NCI-H1048 (cell line): ENCODE results near the gene FGD3.
A peak's percentile ranks its signal among the peaks of the same experiment; 100 is the strongest.
"Not testable (repeated sequence)": the region's sequence is repeated elsewhere in the genome, so short reads cannot be mapped to it uniquely, and the experiment has no call there.

Experiments
- DNase-seq: peaks from one replicate; lab custom pipeline; 2025; lab: John Stamatoyannopoulos, UW

Gene FGD3, protein sequence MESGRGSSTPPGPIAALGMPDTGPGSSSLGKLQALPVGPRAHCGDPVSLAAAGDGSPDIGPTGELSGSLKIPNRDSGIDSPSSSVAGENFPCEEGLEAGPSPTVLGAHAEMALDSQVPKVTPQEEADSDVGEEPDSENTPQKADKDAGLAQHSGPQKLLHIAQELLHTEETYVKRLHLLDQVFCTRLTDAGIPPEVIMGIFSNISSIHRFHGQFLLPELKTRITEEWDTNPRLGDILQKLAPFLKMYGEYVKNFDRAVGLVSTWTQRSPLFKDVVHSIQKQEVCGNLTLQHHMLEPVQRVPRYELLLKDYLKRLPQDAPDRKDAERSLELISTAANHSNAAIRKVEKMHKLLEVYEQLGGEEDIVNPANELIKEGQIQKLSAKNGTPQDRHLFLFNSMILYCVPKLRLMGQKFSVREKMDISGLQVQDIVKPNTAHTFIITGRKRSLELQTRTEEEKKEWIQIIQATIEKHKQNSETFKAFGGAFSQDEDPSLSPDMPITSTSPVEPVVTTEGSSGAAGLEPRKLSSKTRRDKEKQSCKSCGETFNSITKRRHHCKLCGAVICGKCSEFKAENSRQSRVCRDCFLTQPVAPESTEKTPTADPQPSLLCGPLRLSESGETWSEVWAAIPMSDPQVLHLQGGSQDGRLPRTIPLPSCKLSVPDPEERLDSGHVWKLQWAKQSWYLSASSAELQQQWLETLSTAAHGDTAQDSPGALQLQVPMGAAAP

DNA sequence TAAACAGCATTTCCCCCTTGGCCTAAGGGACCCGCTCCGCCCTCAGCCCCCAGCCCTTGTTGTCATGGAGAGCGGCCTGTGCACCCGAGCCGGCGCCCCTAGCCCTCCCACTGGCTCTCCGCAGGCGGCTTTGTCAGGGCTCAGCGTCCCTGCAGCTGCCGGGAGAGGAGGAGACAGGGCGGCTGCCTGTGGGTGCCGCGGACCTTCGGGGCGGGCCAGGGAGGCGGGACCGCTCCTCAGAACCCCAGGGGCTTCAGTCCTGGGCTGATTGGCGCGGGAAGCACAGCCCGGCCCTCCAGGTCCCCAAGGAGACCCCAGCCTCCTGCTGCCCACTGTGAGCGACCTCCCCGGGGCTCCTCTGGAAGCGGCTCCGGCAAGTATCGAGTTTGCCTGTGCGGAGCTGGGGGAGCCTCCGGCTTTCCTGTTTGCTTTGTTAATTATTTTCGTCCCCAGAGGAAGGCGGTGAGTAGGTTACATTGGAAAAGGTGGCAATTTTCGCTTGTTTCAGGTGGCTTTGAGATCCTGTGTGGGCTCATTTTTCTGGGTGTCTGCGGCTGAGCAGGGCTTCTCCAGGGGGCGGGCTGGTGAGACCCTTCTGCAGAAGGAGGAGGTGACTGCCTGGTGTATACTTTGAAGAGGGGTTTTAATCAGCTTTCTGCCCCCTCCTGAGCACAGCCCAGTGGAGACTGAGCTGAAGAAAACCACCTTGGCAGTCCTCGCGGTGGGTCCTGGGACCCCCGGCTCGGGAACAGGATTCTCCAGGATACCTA is at the start of gene FGD3:
TSS of gene FGD3 (plus strand) at position 256 of the 770 bp plus-strand sequence. CDS start 28,734 bp downstream, outside the sequence.
- DNase-seq = no peak

DNA sequence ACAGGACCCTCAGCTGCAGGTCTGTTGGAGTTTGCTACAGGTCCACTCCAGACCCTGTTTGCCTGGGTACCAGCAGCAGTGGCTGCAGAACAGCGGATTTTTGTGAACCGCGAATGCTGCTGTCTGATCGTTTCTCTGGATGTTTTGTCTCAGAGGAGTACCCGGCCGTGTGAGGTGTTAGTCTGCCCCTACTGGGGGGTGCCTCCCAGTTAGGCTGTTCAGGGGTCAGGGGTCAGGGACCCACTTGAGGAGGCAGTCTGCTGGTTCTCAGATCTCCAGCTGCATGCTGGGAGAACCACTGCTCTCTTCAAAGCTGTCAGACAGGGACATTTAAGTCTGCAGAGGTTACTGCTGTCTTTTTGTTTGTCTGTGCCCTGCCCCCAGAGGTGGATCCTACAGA is 42.2 kb upstream of the FGD3 start:
- not testable (repeated sequence) for DNase-seq

DNA sequence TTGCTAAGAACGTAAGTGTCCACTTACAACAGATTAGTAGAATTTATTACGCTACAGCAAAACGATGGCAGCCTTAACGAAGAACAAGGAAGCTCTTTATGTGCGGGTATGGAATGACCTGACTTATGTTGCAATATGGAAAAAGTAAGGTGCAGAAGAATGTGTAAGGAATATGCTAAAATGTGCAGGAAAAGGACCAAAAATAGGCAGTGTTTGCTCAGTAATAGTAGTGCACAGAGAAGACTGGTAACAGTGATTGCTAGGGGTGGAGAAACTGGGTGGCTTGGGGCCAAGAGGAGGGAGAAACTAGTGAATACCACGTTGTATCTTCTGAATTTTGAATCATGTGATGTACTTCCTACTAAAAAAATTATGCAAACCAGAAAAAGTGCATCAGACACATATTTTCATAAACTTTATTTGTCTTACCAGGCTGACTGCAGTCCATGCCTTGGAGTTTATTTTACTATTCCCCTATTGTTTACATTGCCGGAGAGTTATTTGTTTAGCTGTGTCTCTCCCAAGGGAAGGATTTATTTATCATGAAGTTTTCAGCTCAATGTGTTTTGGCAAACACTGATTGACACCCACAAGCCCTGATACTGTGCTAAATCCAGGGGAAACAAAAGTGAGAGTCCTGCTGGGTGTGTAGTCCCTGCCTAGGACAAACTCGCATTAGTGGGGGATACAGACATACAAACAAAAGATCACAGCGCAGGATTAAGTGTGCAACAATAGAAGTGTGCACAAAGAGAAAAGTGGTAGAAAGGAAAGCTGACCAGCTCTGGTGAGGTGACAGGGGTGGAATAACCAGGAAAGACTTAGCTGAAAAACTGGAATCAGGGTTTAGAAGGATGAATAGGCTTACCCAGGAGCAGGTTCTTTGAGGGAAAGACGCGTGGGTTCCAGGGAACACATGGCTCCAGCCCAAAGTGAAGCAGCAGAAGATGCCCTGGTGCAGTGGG is 35.5 kb upstream of the FGD3 start:
- peak; percentile 53 for DNase-seq

DNA sequence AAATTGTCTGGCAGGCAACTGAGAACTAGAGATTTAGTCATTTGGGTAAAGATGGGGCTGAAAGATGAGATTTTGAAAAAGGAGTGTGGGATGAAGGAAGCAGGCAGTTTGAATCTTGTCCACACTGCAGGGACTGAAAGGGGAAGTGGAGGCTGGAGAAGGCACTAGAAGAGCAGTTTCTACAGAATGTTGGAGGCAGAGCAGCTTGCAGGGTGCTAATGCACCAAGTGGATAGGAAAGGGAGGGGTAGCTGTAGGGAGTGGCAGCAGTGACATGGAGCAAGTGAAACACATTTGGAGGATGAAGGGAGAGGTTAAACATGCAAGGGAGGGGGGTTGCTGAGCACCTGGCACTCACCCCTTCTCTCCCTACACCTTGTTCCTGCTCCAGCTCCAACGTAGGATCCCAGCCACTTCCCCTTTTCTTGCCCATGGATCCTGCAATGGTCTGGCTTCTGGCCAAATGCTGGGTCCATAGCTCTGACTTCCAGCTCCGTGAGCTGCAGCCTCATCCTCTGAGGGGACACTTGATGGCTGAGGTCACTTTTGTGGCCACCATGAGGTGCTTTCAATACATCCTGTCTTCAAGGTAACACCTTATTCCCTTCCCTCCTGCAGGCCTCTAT is 30.0 kb upstream of the FGD3 start:
- no peak for DNase-seq

DNA sequence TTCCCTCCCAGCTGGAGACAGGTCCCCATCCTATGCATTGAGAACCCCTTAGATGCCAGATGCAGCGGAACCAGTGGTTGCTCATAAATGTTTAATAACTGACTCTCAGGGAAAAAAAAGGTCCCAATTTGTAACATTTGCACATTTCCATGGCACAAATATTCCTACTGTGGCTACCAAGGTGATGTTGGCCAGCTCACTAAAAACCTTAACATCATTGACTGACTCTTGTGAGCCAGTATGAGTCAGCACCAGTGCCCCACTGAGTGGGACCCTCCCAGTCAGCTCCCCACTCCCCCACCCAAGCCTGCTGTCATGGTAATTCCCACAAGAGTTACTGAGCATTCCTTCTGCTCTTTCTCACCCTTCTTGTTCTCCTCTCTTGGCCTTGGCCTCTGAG is 26.9 kb upstream of the FGD3 start:
- DNase-seq = no peak

DNA sequence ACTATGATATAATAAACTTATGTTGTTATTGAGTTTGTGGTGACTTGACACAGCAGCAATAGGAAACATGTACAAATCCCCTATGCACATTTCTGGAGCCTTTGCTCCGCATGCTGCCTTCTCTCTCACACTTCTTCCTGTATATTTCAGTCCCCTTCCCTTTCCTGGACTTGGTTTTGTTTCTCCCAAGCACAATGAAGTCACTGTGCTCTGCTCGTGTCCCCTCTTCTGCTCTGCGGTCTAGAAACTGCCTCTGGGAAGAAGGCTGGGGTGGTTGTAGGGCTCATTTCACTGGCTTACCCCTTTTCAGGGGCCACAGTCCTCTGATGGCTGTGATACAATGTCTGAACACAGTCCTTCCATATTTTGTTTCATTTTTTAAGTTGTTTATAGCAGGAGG is 15.7 kb upstream of the FGD3 start:
- DNase-seq = no peak

DNA sequence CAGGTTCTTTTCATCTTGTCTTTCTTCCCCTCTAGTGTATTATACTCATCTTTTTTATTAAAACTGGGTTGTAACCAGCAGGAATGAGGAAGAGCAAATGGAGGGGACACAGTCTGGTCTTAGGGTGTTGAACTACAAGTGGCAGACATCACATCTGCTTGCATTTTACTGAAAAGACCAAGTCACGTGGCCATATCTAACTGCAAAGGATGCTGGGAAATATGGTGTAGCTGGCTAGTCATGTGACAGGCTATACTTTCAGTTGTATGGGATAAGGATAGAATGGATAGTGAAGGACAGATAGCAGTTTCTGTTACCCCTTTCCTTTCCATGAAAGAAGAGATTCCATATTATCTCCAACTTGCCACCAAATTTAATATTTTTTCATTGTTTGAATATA is 13.0 kb upstream of the FGD3 start:
- DNase-seq = no peak

DNA sequence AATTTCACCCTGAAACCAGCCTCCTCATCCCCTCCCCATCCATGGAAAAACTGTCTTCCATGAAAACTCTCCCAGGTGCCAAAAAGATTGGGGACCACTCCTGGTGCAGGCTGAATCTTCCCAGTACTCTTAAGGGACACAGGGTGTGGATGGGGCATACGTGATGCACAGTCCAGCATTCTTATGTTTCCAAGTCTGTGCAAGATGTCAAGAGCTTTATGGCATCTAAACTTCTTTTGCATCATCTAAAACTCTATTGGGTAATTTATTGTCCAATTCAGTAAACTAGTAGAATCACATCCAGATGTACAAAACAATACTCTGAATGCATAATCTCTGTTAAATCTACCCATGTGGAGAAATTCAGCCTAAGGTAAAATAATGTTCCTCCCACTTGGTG is 9.3 kb upstream of the FGD3 start:
- DNase-seq = no peak

DNA sequence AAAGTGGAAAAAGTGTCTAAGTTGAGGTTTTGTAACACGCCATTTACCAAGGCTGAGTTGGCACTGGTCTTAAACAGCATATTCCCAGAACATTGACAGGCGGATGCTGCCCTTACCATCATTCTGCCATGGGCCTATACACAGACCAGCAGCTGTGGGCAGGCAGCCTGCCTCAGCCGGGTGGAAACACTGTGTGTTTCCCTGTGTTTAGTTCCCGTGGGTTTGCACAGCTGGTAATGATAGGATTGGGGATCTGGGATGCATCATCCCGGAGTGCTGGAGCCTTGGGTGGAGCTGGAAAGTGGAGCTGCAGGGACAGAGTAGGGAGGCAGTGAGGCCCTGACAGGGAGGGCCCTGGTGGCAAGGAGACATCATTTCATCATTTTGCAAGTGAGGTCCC is 5.5 kb upstream of the FGD3 start:
- DNase-seq = no peak

DNA sequence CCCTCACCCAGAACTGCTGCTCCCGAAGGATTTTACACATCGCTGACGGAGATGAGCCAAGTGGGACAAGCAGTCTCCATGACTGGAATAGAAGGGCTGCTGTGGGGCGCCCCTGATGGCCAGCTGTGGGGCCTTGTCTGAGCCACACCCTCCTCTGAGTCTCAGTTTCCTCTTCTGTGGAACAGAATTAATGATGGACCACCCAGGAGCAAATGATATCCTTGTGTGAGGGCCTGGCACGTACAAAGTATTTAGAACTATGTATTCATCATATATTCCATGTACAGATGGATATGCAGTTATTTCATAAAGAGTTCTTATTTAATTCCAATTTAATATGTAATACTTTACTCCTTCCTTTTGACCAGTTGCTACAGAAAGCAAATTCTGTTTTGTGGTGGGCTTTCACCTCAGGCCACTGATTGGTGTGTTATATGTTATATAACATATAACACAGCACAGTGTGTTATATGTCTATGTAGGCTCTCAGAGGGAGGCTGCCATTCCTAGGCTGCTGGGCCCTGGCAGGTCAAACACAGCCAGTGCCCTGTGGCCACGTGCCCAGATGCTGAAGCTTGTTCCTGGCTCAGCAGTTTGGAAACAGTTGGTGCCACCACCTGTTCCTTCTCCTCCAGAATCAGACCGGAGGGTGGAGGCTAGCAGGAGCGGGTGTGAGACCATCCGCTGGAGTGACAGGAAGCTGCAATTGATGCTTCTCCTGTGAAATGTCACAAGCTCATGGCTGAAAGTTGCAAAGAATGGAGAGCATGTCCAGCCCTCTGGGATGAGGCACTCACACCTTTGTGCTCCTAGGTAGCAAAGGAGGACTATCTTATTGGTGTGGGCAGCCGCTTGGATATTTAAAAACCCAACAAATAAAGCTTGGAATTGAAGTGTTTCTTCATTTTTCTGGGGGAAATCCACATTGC is 4.4 kb upstream of the FGD3 start:
- no peak for DNase-seq

DNA sequence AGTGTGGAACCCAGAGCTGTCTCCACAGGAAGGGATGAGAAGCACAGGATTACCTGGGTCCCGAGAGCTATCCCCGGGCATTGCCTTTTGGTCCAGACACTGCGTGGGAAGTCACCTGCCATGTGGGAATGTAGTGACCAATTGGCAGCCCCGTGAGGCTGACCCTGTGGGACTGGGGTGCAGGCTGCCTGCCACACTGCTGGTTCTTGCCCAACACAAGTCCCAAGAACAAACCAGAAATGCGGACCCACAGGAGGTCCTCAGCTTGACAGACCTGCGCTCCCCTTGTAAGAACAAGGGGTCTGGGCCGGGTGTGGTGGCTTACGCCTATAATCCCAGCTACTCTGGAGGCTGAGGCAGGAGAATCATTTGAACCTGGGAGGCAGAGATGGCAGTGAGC is 2.4 kb upstream of the FGD3 start:
- no peak for DNase-seq

DNA sequence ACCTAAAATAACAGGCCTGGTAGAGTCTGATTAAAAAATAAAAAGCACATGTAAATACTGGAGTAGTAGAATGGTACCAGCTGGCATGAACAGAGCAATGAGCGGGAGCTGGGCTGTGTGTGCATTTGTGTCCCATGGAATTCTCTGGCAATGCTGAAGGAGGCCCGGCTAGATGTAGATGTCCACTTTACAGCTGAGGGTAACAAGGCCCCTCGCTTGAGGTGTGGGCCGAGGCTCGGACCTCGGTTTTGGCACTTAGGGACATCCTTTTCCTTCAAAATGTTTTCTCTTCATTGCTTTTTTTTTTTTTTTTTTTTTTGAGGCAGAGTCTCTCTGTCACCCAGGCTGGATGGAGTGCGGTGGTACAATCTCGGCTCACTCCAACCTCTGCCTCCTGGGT is 1.5 kb upstream of the FGD3 start:
- DNase-seq = no peak

DNA sequence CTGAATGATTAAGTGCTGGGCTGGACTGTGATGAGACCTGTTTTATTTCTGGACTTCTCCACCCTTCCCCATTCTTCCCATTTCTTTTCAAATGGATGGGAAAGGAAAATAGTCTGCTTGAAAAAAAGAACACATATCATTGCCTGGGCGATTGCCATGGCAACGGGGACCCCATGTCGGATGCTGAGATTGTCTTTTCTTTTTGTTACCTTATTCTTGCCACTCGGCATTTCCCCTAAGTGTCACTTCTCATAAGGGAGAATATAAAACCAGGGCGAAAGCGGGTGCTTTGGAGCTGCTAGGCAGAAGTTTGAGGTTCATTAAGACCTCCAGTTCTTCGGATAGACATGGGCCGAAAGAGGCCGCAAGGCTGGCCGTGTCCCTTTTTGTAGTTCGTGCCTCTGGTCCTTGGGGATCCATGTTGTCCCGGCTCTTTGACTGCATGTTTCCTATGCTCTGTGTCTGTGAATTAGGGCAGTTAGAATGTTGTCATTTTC is 763 bp downstream of the FGD3 start:
- no peak for DNase-seq

DNA sequence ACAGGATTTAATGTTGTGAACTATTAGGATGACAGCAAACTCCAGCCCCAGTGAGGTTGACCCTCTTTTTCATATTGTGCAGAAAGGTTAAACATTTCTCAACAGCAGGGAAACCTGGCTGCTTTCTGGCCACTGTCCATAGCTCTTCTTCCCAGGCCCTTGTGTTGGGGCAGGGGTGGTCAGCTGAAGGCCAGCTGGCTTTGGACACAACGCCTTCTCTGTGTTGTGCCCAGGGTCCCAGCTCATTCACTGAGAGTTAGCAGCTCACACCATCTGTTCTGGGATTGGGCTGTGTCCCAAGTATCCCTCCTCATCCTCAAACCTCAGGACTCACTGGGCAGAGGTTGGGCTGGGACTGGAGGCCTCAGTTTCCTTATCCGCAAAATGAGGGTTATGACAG is 1.3 kb downstream of the FGD3 start:
- no peak for DNase-seq

DNA sequence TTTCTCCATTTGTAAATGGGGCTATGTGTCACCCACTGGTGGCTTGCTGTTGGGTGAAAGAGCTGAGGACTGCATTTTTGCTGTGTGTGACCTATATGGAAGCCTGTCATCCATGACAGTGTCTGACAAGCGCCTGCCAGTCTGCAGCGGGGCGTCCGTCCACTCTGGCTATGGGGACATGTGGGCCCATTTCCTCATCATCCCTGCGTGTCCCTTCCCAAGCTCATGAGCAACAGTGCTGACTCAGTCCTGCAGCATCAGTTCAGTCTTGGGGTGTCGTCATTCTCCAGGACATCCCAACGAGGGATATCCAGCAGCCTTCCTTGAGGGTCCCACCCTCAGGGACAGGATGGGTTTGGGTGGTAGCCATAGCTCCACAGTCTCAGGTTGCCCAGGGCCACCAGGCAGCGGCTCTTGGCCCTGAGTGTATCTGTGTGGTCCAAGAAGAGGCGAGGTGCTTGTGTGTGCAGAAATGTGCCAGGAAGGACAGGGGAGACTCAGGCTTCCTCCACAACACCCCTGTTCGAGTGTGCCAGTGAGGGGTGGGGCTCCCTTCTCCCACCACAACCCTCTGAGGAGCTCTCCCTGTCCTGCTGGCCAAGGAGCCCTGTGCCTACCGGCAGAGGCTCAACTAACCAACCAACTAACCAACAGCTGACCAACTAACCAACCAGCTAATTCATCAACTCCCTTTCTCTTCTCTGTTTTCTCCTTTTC is 2.1 kb downstream of the FGD3 start:
- DNase-seq = no peak

DNA sequence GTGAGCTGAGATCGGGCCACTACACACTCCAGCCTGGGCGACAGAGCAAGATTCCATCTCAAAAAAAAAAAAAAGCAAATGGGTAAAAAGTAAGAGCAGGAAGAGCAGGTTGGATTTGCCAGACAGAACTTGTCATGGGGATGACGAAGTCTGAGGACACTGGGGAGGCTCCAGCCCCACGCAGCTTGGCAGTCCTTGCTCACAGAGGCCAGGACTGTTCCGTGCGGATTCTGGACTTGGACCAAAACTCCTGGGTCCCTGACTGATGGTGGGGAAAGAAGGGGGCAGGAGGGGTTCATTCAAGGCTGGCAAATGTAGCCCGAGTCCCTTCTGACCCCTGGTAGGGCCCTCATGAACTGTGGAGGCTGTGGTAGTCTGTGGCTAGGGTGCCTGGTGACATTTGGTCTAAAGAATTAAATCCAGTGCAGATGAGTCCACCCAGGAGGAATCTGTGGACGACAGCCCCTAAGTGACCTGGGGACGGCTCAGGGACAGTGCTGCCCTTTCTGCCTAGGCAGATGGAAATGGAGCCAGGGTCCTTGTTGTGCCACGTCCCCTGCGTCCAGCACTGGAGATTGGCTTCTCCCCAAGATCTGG is 3.1 kb downstream of the FGD3 start:
- no peak for DNase-seq

DNA sequence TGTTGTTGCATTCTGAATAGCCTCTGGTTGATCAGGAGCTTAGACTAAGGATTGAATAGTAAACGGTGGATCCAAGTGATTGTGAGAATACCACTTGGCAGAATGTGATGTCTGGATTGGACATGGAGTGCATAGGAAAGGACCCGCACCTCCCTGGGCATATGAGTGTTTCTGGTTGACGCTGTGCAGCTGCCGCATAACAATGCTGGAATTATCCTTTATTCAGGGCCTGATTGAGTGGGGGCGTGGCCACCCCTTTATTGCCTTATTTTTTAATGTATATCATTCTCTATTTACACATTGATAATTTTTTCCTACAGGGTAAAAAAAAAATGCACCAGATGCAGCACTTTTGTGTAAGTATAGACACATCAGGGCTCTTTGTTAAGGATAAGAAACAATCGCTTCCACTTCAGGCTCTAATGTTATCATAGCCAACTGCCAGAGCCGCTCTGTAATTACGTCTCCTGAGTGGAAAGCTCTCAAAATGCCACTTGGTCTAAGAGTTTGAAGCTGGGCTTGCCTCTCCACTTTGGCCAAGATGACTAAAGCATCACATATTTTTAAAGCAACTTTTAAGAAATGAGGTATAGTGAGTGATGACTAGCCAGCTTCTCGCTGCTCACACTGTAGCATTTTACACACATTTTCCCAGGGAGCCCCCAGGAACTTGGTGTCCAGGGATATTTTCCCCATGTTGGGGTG is 5.7 kb downstream of the FGD3 start:
- no peak for DNase-seq
